HFFc6 (cell line): ENCODE data around the gene RMND1. TPM values are rescaled to one million over a fixed set of nuclear protein-coding genes. Genes with fewer than 3 reads are reported as not detected.

Source experiments
- DNase-seq: peaks from one replicate; pipeline ENCODE4 v3.0.0-alpha.2; 2018
- H3K27ac Mint-ChIP-seq: 2 replicates; pipeline ENCODE4 v1.8.0; 2020; ENCODE audit warnings: mild to moderate bottlenecking, mixed read lengths
- H3K27me3 Mint-ChIP-seq: 2 replicates; pipeline ENCODE4 v1.8.0; 2021; ENCODE audit warnings: mild to moderate bottlenecking, moderate library complexity, mixed read lengths; ENCODE audit not compliant: insufficient read depth
- H3K36me3 Mint-ChIP-seq: 2 replicates; pipeline ENCODE4 v1.8.0; 2021; ENCODE audit warnings: low read depth, mixed read lengths
- H3K4me1 Mint-ChIP-seq: 2 replicates; pipeline ENCODE4 v1.8.0; 2020; ENCODE audit warnings: low read depth, mixed read lengths
- H3K4me3 Mint-ChIP-seq: 2 replicates; pipeline ENCODE4 v1.8.0; 2020; ENCODE audit warnings: mild to moderate bottlenecking, moderate library complexity, mixed read lengths
- H3K9me3 Mint-ChIP-seq: 2 replicates; pipeline ENCODE4 v1.8.0; 2020; ENCODE audit warnings: mild to moderate bottlenecking, mixed read lengths
- total RNA-seq, 6 experiments: library from RNA; stranded (reverse); fragmentation: NEBNext Ultra II Directional; extraction: Animal tissue kit (Norgen Biotek cat#: 25700); gene quantifications; 2 replicates in 1 of 6; 3 replicates in 5 of 6; pipeline ENCODE4 v1.2.3, GENCODE V29; 2021
- TF ChIP-seq, protein P1 (sequence below): fragments of 200-600 bp; sonication (generic); IDR thresholded peaks from 2 replicates; pipeline ENCODE4 v1.5.0; 2021; ENCODE audit warnings: antibody characterized with exemption, mild to moderate bottlenecking

The RMND1 gene
- total RNA-seq, 6 experiments from 2014 or later, result 20.6 to 27.5 (median 22.0) TPM

GRCh38 chr6:151440930-151441329, 11.0 kb downstream of the RMND1 start:
- Mint-ChIP-seq H3K9me3 (no peaks in the 10 kb centered on the region), H3K4me3 (no peak overlapping the region), H3K4me1 (peaks cover 77% of the 10 kb centered on the region), H3K27me3 (no peaks in the 10 kb centered on the region), H3K36me3 (peaks cover 31% of the 10 kb centered on the region), H3K27ac (peak overlapping the region; percentile 33; the same call in 1 of the 2 replicates)
- TF ChIP-seq, protein P1, sequence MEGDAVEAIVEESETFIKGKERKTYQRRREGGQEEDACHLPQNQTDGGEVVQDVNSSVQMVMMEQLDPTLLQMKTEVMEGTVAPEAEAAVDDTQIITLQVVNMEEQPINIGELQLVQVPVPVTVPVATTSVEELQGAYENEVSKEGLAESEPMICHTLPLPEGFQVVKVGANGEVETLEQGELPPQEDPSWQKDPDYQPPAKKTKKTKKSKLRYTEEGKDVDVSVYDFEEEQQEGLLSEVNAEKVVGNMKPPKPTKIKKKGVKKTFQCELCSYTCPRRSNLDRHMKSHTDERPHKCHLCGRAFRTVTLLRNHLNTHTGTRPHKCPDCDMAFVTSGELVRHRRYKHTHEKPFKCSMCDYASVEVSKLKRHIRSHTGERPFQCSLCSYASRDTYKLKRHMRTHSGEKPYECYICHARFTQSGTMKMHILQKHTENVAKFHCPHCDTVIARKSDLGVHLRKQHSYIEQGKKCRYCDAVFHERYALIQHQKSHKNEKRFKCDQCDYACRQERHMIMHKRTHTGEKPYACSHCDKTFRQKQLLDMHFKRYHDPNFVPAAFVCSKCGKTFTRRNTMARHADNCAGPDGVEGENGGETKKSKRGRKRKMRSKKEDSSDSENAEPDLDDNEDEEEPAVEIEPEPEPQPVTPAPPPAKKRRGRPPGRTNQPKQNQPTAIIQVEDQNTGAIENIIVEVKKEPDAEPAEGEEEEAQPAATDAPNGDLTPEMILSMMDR, result peak; percentile 67
- DNase-seq, result no peak

- Mint-ChIP-seq H3K36me3 (peaks cover 31% of the 10 kb centered on the region), H3K27ac (no peak overlapping the region), H3K27me3 (no peaks in the 10 kb centered on the region), H3K9me3 (no peaks in the 10 kb centered on the region), H3K4me3 (no peak overlapping the region), H3K4me1 (peaks cover 73% of the 10 kb centered on the region)
- TF ChIP-seq, protein P1, result no peak
- no peak for DNase-seq
Observed at GRCh38 chr6:151440498-151440897, 11.4 kb downstream of the RMND1 start.

GRCh38 chr6:151437401-151437800, 14.5 kb downstream of the RMND1 start:
- DNase-seq, result peak; percentile 31
- H3K27me3 Mint-ChIP-seq, result no peaks in the 10 kb centered on the region
- H3K27ac Mint-ChIP-seq, result peak overlapping the region; percentile 61
- TF ChIP-seq, protein P1, result no peak
- peaks cover 48% of the 10 kb centered on the region for H3K4me1 Mint-ChIP-seq
- no peaks in the 10 kb centered on the region for H3K9me3 Mint-ChIP-seq
- H3K4me3 Mint-ChIP-seq, result no peak overlapping the region
- peaks cover 23% of the 10 kb centered on the region for H3K36me3 Mint-ChIP-seq

GRCh38 chr6:151436802-151437201, 15.1 kb downstream of the RMND1 start:
- no peak overlapping the region for H3K4me3 Mint-ChIP-seq
- peaks cover 42% of the 10 kb centered on the region for H3K4me1 Mint-ChIP-seq
- peak overlapping the region; percentile 61 for H3K27ac Mint-ChIP-seq
- H3K27me3 Mint-ChIP-seq, result no peaks in the 10 kb centered on the region
- H3K36me3 Mint-ChIP-seq, result peaks cover 22% of the 10 kb centered on the region
- TF ChIP-seq, protein P1, result no peak
- DNase-seq, result no peak
- H3K9me3 Mint-ChIP-seq, result no peaks in the 10 kb centered on the region

DNA sequence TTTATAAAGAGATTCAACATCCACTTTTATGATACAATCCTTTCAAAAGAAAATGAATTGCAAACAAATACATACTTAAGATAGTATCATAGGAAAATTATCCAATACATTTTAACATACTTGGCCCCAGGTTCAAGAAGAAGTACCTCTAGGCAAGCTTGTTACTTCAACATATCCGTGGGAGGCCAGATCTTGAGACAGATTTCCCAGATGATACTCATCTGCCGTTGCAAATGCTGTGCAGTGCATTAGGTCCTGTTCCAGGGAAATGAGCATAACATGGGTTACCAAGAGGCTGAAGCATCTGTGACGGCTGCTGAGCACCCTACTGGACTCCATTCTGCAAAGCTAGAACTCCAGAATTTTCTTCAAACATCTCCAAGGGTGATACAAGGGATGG, 15.6 kb downstream of the RMND1 start:
- TF ChIP-seq, protein P1, result no peak
- Mint-ChIP-seq H3K27ac (peak overlapping the region; percentile 61), H3K27me3 (no peaks in the 10 kb centered on the region), H3K4me3 (no peak overlapping the region), H3K4me1 (peaks cover 37% of the 10 kb centered on the region), H3K36me3 (peaks cover 20% of the 10 kb centered on the region), H3K9me3 (no peaks in the 10 kb centered on the region)
- DNase-seq, result no peak

GRCh38 chr6:151434369-151434768, 17.6 kb downstream of the RMND1 start:
- H3K9me3 Mint-ChIP-seq, result no peaks in the 10 kb centered on the region
- TF ChIP-seq, protein P1, result no peak
- H3K4me3 Mint-ChIP-seq, result no peak overlapping the region
- H3K27ac Mint-ChIP-seq, result 0 out of 2 replicates have a peak overlapping the region, but pooled peaks have one; percentile 18
- H3K4me1 Mint-ChIP-seq, result peaks cover 28% of the 10 kb centered on the region
- DNase-seq, result no peak
- H3K36me3 Mint-ChIP-seq, result peaks cover 20% of the 10 kb centered on the region
- no peaks in the 10 kb centered on the region for H3K27me3 Mint-ChIP-seq
